MM.1S (cell line): Measurements from ENCODE around the gene LIMCH1.

ENCODE experiments used
- DNase-seq: peaks from one replicate; pipeline ENCODE4 v3.0.0-alpha.2; 2015
- H2AFZ ChIP-seq: fragments of 300-600 bp; sonication (generic); 2 replicates; pipeline ENCODE4 v1.6.0; 2016; ENCODE audit warnings: antibody characterized with exemption, low read length
- H3F3A ChIP-seq: fragments of 300-600 bp; sonication (generic); 2 replicates; pipeline ENCODE4 v1.6.1; 2016; ENCODE audit warnings: mild to moderate bottlenecking, antibody characterized with exemption, low read length, moderate library complexity, mixed read lengths; ENCODE audit not compliant: insufficient read depth
- H3K27ac ChIP-seq: fragments of 300-600 bp; sonication (generic); 2 replicates; pipeline ENCODE4 v1.5.1; 2016; ENCODE audit warnings: mild to moderate bottlenecking, low read length
- H3K27me3 ChIP-seq: fragments of 300-600 bp; sonication (generic); replicated peaks from 2 replicates; pipeline ENCODE4 v1.6.0; 2016; ENCODE audit warnings: low read length; ENCODE audit not compliant: insufficient read depth
- H3K36me3 ChIP-seq: fragments of 300-600 bp; sonication (generic); replicated peaks from 2 replicates; pipeline ENCODE4 v1.6.1; 2016; ENCODE audit warnings: mild to moderate bottlenecking, low read length, mixed read lengths; ENCODE audit not compliant: insufficient read depth
- H3K4me1 ChIP-seq: fragments of 300-600 bp; sonication (generic); 2 replicates; pipeline ENCODE4 v1.6.1; 2016; ENCODE audit warnings: low read length, mixed read lengths
- H3K4me2 ChIP-seq: fragments of 300-600 bp; sonication (generic); 2 replicates; pipeline ENCODE4 v1.6.0; 2016; ENCODE audit warnings: low read depth, low read length
- H3K4me3 ChIP-seq: fragments of 300-600 bp; sonication (generic); 2 replicates; pipeline ENCODE4 v1.5.1; 2016; ENCODE audit warnings: low read length, mixed read lengths
- H3K79me2 ChIP-seq: fragments of 300-600 bp; sonication (generic); 2 replicates; pipeline ENCODE4 v1.6.1; 2016; ENCODE audit warnings: mixed run types, low read length, mixed read lengths
- H3K9ac ChIP-seq: fragments of 300-600 bp; sonication (generic); 2 replicates; pipeline ENCODE4 v1.6.1; 2016; ENCODE audit warnings: low read length, mixed read lengths
- H3K9me2 ChIP-seq: fragments of 300-600 bp; sonication (generic); replicated peaks from 2 replicates; pipeline ENCODE4 v1.6.1; 2016; ENCODE audit warnings: mild to moderate bottlenecking, low read length, mixed read lengths; ENCODE audit not compliant: insufficient read depth
- H3K9me3 ChIP-seq: fragments of 300-600 bp; sonication (generic); replicated peaks from 2 replicates; pipeline ENCODE4 v1.6.1; 2016; ENCODE audit warnings: mild to moderate bottlenecking, low read length, mixed read lengths; ENCODE audit not compliant: insufficient read depth
- H4K20me1 ChIP-seq: fragments of 300-600 bp; sonication (generic); 2 replicates; pipeline ENCODE4 v1.6.1; 2016; ENCODE audit warnings: mild to moderate bottlenecking, low read length, moderate library complexity, mixed read lengths; ENCODE audit not compliant: insufficient read depth
- EZH2 ChIP-seq: fragments of 300-600 bp; sonication (generic); optimal IDR thresholded peaks from 2 replicates; pipeline ENCODE3; 2017; ENCODE audit warnings: low read depth, mild to moderate bottlenecking, antibody characterized with exemption, low read length, mixed read lengths
- EZH2phosphoT487 ChIP-seq: fragments of 300-600 bp; sonication (generic); IDR thresholded peaks from 2 replicates; pipeline ENCODE4 v1.6.1; 2018; ENCODE audit warnings: antibody characterized with exemption, low read length
- TF ChIP-seq, protein P1 (sequence below): fragments of 300-600 bp; sonication (generic); IDR thresholded peaks from 2 replicates; pipeline ENCODE4 v1.5.1; 2016; ENCODE audit warnings: antibody characterized with exemption, low read length, mixed read lengths

Gene LIMCH1

DNA sequence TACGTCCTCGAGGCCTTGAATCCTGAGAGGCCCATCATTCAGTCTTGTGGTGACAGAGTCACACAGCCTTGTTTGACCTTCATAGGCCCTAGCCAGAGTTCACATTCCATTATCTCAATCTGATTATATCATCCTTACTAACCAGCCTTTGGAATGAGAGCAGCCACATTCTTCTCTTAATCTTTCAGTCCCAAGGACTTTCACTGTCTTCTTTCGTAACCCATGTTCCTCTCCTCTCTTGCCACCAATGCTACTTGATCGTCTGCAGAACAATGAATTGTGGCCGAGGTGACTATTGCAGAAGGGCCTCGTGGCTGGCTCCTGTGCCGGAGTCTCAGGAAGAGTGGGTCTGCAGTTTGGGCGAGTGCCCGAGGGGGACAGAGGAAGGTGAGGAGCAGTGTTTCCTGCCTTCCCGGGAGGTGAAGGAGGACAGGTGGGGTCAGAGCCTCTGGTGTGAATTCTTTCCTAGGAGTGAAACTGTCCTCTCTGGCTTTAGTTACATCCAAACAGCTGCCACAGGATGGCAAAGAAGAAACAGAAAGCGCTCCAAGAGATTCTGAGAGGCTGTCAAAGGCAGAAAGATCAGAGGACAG is 94.6 kb downstream of the LIMCH1 start:
- Histone ChIP-seq H3K79me2 (no peaks in the 10 kb centered on the region), H3K9ac (no peak overlapping the region), H3K27me3 (no peaks in the 10 kb centered on the region), H3K9me3 (no peaks in the 10 kb centered on the region), H3K4me3 (no peak overlapping the region), H3K4me2 (no peak overlapping the region), H2AFZ (no peak overlapping the region), H3K36me3 (no peaks in the 10 kb centered on the region), H3K27ac (no peak overlapping the region), H3F3A (no peaks in the 10 kb centered on the region), H3K4me1 (no peaks in the 10 kb centered on the region), H3K9me2 (no peaks in the 10 kb centered on the region), H4K20me1 (no peaks in the 10 kb centered on the region)
- DNase-seq = no peak
- TF ChIP-seq EZH2phosphoT487 = no peak
- TF ChIP-seq, protein P1, sequence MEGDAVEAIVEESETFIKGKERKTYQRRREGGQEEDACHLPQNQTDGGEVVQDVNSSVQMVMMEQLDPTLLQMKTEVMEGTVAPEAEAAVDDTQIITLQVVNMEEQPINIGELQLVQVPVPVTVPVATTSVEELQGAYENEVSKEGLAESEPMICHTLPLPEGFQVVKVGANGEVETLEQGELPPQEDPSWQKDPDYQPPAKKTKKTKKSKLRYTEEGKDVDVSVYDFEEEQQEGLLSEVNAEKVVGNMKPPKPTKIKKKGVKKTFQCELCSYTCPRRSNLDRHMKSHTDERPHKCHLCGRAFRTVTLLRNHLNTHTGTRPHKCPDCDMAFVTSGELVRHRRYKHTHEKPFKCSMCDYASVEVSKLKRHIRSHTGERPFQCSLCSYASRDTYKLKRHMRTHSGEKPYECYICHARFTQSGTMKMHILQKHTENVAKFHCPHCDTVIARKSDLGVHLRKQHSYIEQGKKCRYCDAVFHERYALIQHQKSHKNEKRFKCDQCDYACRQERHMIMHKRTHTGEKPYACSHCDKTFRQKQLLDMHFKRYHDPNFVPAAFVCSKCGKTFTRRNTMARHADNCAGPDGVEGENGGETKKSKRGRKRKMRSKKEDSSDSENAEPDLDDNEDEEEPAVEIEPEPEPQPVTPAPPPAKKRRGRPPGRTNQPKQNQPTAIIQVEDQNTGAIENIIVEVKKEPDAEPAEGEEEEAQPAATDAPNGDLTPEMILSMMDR = no peak
- no peak for TF ChIP-seq EZH2

- Histone ChIP-seq H3K36me3 (no peaks in the 10 kb centered on the region), H3K4me1 (no peaks in the 10 kb centered on the region), H3K9me3 (no peaks in the 10 kb centered on the region), H3K27me3 (no peaks in the 10 kb centered on the region), H2AFZ (no peak overlapping the region), H3K9ac (no peak overlapping the region), H3K9me2 (no peaks in the 10 kb centered on the region), H3K79me2 (no peaks in the 10 kb centered on the region), H4K20me1 (no peaks in the 10 kb centered on the region), H3K27ac (no peak overlapping the region), H3K4me2 (no peak overlapping the region), H3K4me3 (no peak overlapping the region), H3F3A (no peaks in the 10 kb centered on the region)
- TF ChIP-seq EZH2phosphoT487 (no peak), EZH2 (no peak)
- TF ChIP-seq, protein P1 = no peak
- no peak for DNase-seq
Measured at GRCh38 chr4:41633321-41633720, 95.4 kb downstream of the LIMCH1 start.

GRCh38 chr4:41635441-41635840 is 97.5 kb downstream of the LIMCH1 start:
- Histone ChIP-seq H3K9me2 (no peaks in the 10 kb centered on the region), H4K20me1 (no peaks in the 10 kb centered on the region), H3K4me1 (no peaks in the 10 kb centered on the region), H3K79me2 (no peaks in the 10 kb centered on the region), H2AFZ (no peak overlapping the region), H3K9ac (no peak overlapping the region), H3K4me3 (no peak overlapping the region), H3K36me3 (no peaks in the 10 kb centered on the region), H3K27me3 (no peaks in the 10 kb centered on the region), H3K9me3 (no peaks in the 10 kb centered on the region), H3K4me2 (no peak overlapping the region), H3F3A (no peaks in the 10 kb centered on the region), H3K27ac (no peak overlapping the region)
- no peak for DNase-seq
- TF ChIP-seq, protein P1 = no peak
- TF ChIP-seq EZH2 = no peak
- no peak for TF ChIP-seq EZH2phosphoT487
